Measurements from ENCODE around the gene EML3. TPM values are rescaled to one million over a fixed set of nuclear protein-coding genes. Genes with fewer than 3 reads are reported as not detected.
"Not testable (repeated sequence)": the region's sequence is repeated elsewhere in the genome, so short reads cannot be mapped to it uniquely, and the experiment has no call there.

EML3 gene
- total RNA-seq, 2 donors from 2014 or later, result 132 to 148 TPM

DNA sequence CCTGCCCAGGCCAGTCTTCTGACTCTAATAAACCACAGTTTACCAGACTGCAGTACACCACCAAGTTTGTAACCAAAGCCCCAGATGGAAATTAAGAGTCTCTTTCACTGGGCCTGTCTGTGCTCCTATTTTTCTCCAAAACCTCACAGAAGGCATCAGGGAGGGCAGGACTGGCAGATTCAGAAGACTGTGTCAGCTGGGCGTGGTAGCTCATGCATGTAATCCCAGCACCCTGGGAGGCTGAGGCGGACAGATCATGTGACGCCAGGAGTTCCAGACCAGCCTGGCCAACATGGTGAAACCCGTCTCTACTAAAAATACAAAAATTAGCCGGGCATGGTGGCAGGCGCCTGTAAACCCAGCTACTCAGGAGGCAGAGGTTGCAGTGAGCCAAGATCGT, 27.2 kb downstream of the EML3 start:
- not testable (repeated sequence) for H3K4me3 Mint-ChIP-seq; DNase-seq; H3K27ac Mint-ChIP-seq; ATAC-seq (replicated peaks in 1 of 2); H3K9me3 Mint-ChIP-seq; H3K27me3 Mint-ChIP-seq (ENCODE audit: low read depth)
- Mint-ChIP-seq H3K4me1 (ENCODE audit: low read depth) (peaks cover 13% of the 10 kb centered on the region), H3K36me3 (ENCODE audit: insufficient read depth in 2 of 2) (peaks cover 2 to 14% of the 10 kb centered on the region in 2 donors)

GRCh38 chr11:62581735-62582134, 30.8 kb downstream of the EML3 start:
- not testable (repeated sequence) for H3K4me3 Mint-ChIP-seq; ATAC-seq (replicated peaks in 1 of 2); DNase-seq; H3K9me3 Mint-ChIP-seq; H3K4me1 Mint-ChIP-seq (ENCODE audit: low read depth); H3K27me3 Mint-ChIP-seq (ENCODE audit: low read depth); H3K27ac Mint-ChIP-seq
- peaks cover 2 to 12% of the 10 kb centered on the region in 2 donors for H3K36me3 Mint-ChIP-seq (ENCODE audit: insufficient read depth in 2 of 2)

GRCh38 chr11:62580959-62581715, 31.4 kb downstream of the EML3 start:
- H3K4me1 Mint-ChIP-seq (ENCODE audit: low read depth), result no peaks in the 10 kb centered on the region
- no peak for DNase-seq
- H3K27ac Mint-ChIP-seq, result no peak overlapping the region
- H3K4me3 Mint-ChIP-seq, result no peak overlapping the region
- no peaks in the 10 kb centered on the region for H3K27me3 Mint-ChIP-seq (ENCODE audit: low read depth)
- no peak for ATAC-seq (replicated peaks in 1 of 2)
- no peaks in the 10 kb centered on the region for H3K9me3 Mint-ChIP-seq
- peaks cover 0 to 11% of the 10 kb centered on the region in 2 donors for H3K36me3 Mint-ChIP-seq (ENCODE audit: insufficient read depth in 2 of 2)

DNA sequence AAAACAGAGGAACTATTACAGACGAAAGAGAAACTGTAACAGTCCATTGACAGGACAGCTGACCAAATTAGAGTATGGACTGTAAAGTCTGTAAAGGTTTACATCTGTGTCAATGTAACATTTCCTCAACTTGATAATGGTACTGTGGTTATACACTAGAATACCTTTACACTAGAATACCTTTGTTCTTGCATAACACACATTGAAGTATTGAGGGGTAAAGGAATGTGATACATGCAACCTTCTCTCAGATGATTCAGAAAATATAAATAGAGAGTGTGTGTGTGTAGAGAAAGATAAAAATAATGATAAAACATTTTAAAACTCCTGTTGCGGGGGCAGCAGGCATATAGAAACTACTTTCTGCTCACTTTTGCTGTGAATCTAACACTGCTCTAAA, 33.3 kb downstream of the EML3 start:
- H3K27me3 Mint-ChIP-seq (ENCODE audit: low read depth), result no peaks in the 10 kb centered on the region

GRCh38 chr11:62578541-62578940, 34.0 kb downstream of the EML3 start:
- DNase-seq, result no peak
- no peak overlapping the region for H3K4me3 Mint-ChIP-seq
- peaks cover 15% of the 10 kb centered on the region for H3K4me1 Mint-ChIP-seq (ENCODE audit: low read depth)
- no peak overlapping the region for H3K27ac Mint-ChIP-seq
- H3K27me3 Mint-ChIP-seq (ENCODE audit: low read depth), result no peaks in the 10 kb centered on the region
- ATAC-seq (replicated peaks in 1 of 2), result no peak
- H3K36me3 Mint-ChIP-seq (ENCODE audit: insufficient read depth in 2 of 2), result peaks cover 3 to 16% of the 10 kb centered on the region in 2 donors
- no peaks in the 10 kb centered on the region for H3K9me3 Mint-ChIP-seq

More for the DNA sequence above, 33.3 kb downstream of the EML3 start:
- Mint-ChIP-seq H3K36me3 (ENCODE audit: insufficient read depth in 2 of 2) (peaks cover 3 to 14% of the 10 kb centered on the region in 2 donors), H3K27ac (no peak overlapping the region), H3K4me1 (ENCODE audit: low read depth) (peaks cover 15% of the 10 kb centered on the region), H3K9me3 (no peaks in the 10 kb centered on the region), H3K4me3 (no peak overlapping the region)
- DNase-seq, result no peak
- no peak for ATAC-seq (replicated peaks in 1 of 2)

DNA sequence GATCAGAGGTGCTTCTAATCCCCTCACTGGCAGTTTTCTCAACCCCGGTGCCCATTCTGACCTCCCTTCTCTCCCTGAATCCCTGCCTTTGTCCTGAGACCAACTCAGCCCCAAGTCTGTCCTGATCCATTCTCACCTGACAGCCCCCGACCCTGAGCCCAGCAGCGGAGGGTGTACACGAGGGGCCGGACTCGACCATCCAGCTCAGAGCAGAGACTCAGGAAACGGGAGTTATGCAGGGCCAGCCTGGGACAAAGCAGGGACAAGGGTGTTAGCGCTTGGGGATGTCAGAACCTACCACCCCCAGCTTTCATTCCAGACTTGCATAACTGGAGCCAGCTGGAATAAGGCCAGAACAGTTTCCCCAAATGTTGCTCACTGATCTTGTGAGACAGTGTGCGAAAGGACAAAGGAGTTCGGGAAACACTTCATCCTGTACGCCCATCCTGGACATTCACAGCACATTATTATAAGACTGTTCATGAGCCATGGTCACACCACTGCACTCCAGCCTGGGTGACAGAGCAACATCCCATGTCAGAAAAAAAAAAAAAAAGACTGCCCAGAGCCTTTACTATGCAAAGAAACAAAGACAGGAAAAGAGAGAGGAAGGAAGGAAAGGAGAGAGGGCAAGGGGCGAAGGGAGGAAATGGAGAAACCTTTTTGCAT, 35.4 kb downstream of the EML3 start:
- Mint-ChIP-seq H3K9me3 (no peaks in the 10 kb centered on the region), H3K4me1 (ENCODE audit: low read depth) (peaks cover 24% of the 10 kb centered on the region), H3K36me3 (ENCODE audit: insufficient read depth in 2 of 2) (peaks cover 9 to 29% of the 10 kb centered on the region in 2 donors), H3K27me3 (ENCODE audit: low read depth) (no peaks in the 10 kb centered on the region), H3K27ac (no peak overlapping the region), H3K4me3 (no peak overlapping the region)
- DNase-seq (no peak), ATAC-seq (replicated peaks in 1 of 2) (no peak)

GRCh38 chr11:62575837-62576236, 36.7 kb downstream of the EML3 start:
- Mint-ChIP-seq H3K9me3 (no peaks in the 10 kb centered on the region), H3K27me3 (ENCODE audit: low read depth) (no peaks in the 10 kb centered on the region), H3K36me3 (ENCODE audit: insufficient read depth in 2 of 2) (peaks cover 20 to 40% of the 10 kb centered on the region in 2 donors), H3K4me3 (peak overlapping the region; percentile 92 to 100), H3K27ac (no peak overlapping the region), H3K4me1 (ENCODE audit: low read depth) (peaks cover 38% of the 10 kb centered on the region)
- DNase-seq (no peak), ATAC-seq (replicated peaks in 1 of 2) (no peak)

DNA sequence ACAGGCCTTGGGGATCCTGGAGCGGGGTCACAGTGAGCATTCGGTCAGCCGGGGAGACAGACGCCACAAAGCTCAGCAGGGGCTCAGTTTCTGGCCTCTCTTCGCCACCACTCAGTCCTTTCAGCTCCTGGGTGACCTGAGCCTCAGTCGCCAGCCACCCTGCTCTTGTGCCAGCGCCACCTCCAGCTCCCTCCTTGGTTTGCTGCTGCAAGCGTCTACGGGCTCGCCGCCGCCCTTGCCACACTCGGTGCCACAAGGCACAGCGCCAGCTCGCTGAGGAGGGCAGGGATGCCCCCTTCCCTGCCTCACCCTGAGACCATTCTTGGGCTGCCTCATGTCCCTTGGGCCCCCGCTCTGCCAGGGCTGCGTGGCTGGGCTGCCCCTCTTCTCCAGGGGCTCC, 37.4 kb downstream of the EML3 start:
- Mint-ChIP-seq H3K4me3 (peak overlapping the region; percentile 92 to 100), H3K36me3 (ENCODE audit: insufficient read depth in 2 of 2) (peaks cover 23 to 44% of the 10 kb centered on the region in 2 donors), H3K27me3 (ENCODE audit: low read depth) (no peaks in the 10 kb centered on the region), H3K9me3 (no peaks in the 10 kb centered on the region), H3K4me1 (ENCODE audit: low read depth) (peaks cover 44% of the 10 kb centered on the region), H3K27ac (peak overlapping the region; percentile 77)
- DNase-seq (no peak), ATAC-seq (replicated peaks in 1 of 2) (no peak)

DNA sequence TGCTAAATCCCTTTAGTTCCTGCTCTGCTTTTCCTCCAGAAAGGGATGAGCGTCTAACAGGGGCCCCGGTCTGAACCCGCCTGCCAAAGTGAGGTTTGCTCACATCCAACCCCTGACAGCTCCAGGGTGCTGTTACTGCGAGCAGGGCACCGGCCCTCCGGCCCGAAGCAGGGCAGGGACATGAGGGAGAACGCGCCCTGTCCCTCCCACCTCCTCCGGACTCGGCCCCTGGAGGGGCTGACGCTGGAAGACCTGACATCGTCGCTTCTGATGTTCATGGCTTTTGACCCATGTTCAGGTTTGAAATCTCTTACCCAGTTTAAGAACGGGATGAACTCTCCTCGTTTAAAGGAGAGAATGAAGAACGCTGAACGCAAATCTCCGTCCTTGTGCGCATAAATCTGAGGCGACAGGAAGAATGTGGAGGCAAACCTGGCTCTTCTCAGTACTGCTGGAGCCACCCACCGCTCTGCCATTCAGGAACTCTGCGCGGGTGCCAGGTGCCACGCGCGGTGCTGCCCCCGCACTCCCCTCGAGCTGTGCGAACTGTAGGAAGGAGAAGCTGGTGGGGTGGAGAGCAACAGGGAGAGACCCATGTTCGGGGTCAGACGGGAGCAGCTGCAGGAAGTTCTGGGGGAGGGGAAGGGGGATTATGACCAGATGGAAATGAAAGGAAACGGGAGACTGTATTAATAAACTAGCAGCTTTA, 38.1 kb downstream of the EML3 start:
- peak; percentile 18 to 30 for ATAC-seq (replicated peaks in 1 of 2)
- Mint-ChIP-seq H3K36me3 (ENCODE audit: insufficient read depth in 2 of 2) (peaks cover 24 to 47% of the 10 kb centered on the region in 2 donors), H3K27ac (peak overlapping the region; percentile 99), H3K4me3 (peak overlapping the region; percentile 92 to 100), H3K4me1 (ENCODE audit: low read depth) (peaks cover 51% of the 10 kb centered on the region), H3K9me3 (no peaks in the 10 kb centered on the region), H3K27me3 (ENCODE audit: low read depth) (no peaks in the 10 kb centered on the region)
- DNase-seq, result peak; percentile 26 to 34

- peaks cover 57% of the 10 kb centered on the region for H3K4me1 Mint-ChIP-seq (ENCODE audit: low read depth)
- H3K9me3 Mint-ChIP-seq, result no peaks in the 10 kb centered on the region
- no peaks in the 10 kb centered on the region for H3K27me3 Mint-ChIP-seq (ENCODE audit: low read depth)
- H3K27ac Mint-ChIP-seq, result peak within 1 kb of the TSS; percentile 99
- ATAC-seq (replicated peaks in 1 of 2) (peak; percentile 94 to 96), DNase-seq (peak; percentile 98 to 99)
- peaks cover 24 to 52% of the 10 kb centered on the region in 2 donors for H3K36me3 Mint-ChIP-seq (ENCODE audit: insufficient read depth in 2 of 2)
- peak within 1 kb of the TSS; percentile 92 to 100 for H3K4me3 Mint-ChIP-seq
These were observed 38.8 kb downstream of the EML3 start, which contains the start of gene EEF1G for GRCh38 chr11:62573592-62574362. EEF1G (minus strand) TSS chr11:62573891; CDS start chr11:62573842, 49 bp downstream.

DNA sequence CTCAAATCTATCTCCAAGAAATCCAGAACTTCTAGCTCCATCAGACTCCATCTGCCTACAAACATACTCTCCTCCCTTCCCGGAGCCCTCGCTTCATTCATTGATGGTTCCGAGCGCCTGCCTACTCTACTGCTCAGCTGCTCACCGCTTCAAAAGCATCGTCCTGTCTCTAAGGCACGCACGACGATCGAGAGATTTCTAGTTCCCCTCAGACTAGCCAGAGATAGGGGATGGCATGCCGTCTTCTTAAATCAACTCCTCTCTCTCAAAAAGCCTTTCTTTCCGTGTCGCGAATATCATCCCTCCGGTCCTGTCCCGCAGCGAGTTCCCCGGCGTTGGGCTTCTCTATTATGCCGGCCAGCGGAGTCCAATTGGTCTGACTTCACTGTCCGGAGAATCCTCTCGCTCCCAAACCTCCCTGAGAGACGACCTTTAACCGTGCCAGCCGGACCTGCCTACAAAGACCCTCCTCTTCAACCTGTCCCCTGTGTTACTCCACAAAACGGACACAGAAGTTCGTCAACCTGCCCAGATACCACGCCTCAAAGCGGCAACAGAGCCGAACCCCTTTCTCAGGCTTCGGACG, 39.5 kb downstream of the EML3 start:
- Mint-ChIP-seq H3K27me3 (ENCODE audit: low read depth) (no peaks in the 10 kb centered on the region), H3K4me1 (ENCODE audit: low read depth) (peaks cover 63% of the 10 kb centered on the region)

GRCh38 chr11:62572431-62572830, 40.1 kb downstream of the EML3 start:
- ATAC-seq (replicated peaks in 1 of 2), result no peak
- H3K27me3 Mint-ChIP-seq (ENCODE audit: low read depth), result no peaks in the 10 kb centered on the region

More for the DNA sequence above, 39.5 kb downstream of the EML3 start:
- ATAC-seq (replicated peaks in 1 of 2) (no peak), DNase-seq (peak in 1 of 2 donors; percentile 28)
- H3K9me3 Mint-ChIP-seq, result no peaks in the 10 kb centered on the region
- peak overlapping the region; percentile 99 for H3K27ac Mint-ChIP-seq
- peak overlapping the region; percentile 92 to 100 for H3K4me3 Mint-ChIP-seq
- peaks cover 24 to 55% of the 10 kb centered on the region in 2 donors for H3K36me3 Mint-ChIP-seq (ENCODE audit: insufficient read depth in 2 of 2)

More at GRCh38 chr11:62572431-62572830, 40.1 kb downstream of the EML3 start:
- H3K4me1 Mint-ChIP-seq (ENCODE audit: low read depth), result peaks cover 67% of the 10 kb centered on the region
- H3K4me3 Mint-ChIP-seq, result peak overlapping the region; percentile 92 to 100
- DNase-seq, result no peak
- no peaks in the 10 kb centered on the region for H3K9me3 Mint-ChIP-seq
- H3K27ac Mint-ChIP-seq, result peak overlapping the region; percentile 99
- peaks cover 25 to 52% of the 10 kb centered on the region in 2 donors for H3K36me3 Mint-ChIP-seq (ENCODE audit: insufficient read depth in 2 of 2)
